HepG2 (cell line): ENCODE measurements around the gene SCAI. TPM values are rescaled to one million over a fixed set of nuclear protein-coding genes. Genes with fewer than 3 reads are reported as not detected.
A peak's percentile ranks its signal among the peaks of the same experiment; 100 is the strongest.

Experiments used
- ATF7 ChIP-seq, 2 experiments: fragments of 450-650 bp in 1 of 2; sonication (generic) in 1 of 2; formaldehyde crosslinking in 1 of 2; IDR thresholded peaks; 2 replicates each; pipeline versions ENCODE4 v1.4.0 to v1.6.1; 2016 to 2020; ENCODE audit warnings: antibody characterized with exemption in 1 of 2, mild to moderate bottlenecking in 1 of 2, missing genetic modification reagents in 1 of 2
- CBFB ChIP-seq: sonication (generic); formaldehyde crosslinking; IDR thresholded peaks from 2 replicates; pipeline ENCODE4 v1.4.0; 2020; ENCODE audit warnings: missing genetic modification reagents
- CBX1 ChIP-seq: IDR thresholded peaks from one replicate; pipeline ENCODE4 v1.6.1; 2016; ENCODE audit warnings: antibody characterized with exemption, low read depth
- ESRRA ChIP-seq: sonication (generic); formaldehyde crosslinking; IDR thresholded peaks from 2 replicates; pipeline ENCODE4 v1.5.1; 2020; ENCODE audit warnings: mild to moderate bottlenecking, low read depth, missing genetic modification reagents
- FLYWCH1 ChIP-seq: sonication (generic); formaldehyde crosslinking; IDR thresholded peaks from 2 replicates; pipeline ENCODE4 v1.8.1; 2023; ENCODE audit warnings: mild to moderate bottlenecking, missing genetic modification reagents
- FOXA3 ChIP-seq: IDR thresholded peaks from 2 replicates; pipeline ENCODE4 v1.6.1; 2016; ENCODE audit warnings: missing genetic modification reagents, missing compliant biosample characterization
- KDM4B ChIP-seq: sonication (generic); formaldehyde crosslinking; IDR thresholded peaks from 2 replicates; pipeline ENCODE4 v1.4.0; 2020; ENCODE audit warnings: missing genetic modification reagents
- NONO ChIP-seq, 2 experiments: fragments of 450-650 bp in 1 of 2; sonication (generic) in 1 of 2; formaldehyde crosslinking in 1 of 2; IDR thresholded peaks in 1 of 2; conservative IDR thresholded peaks in 1 of 2; 2 replicates each; pipeline versions ENCODE4 v1.6.1 to v1.8.0; 2017 to 2022; ENCODE audit warnings: mild to moderate bottlenecking in 1 of 2, missing genetic modification reagents in 1 of 2, moderate library complexity in 1 of 2
- NRL ChIP-seq: sonication (generic); formaldehyde crosslinking; IDR thresholded peaks from 2 replicates; pipeline ENCODE4 v1.5.0; 2020; ENCODE audit warnings: missing genetic modification reagents, mild to moderate bottlenecking, moderate library complexity, borderline replicate concordance
- PAX8 ChIP-seq: sonication (generic); formaldehyde crosslinking; IDR thresholded peaks from 2 replicates; pipeline ENCODE4 v1.8.0; 2022; ENCODE audit warnings: mild to moderate bottlenecking, missing genetic modification reagents, borderline replicate concordance
- RBM22 ChIP-seq: fragments of 200-400 bp; formaldehyde crosslinking; optimal IDR thresholded peaks from 2 replicates; pipeline ENCODE3; 2017; ENCODE audit warnings: mild to moderate bottlenecking, low read length, moderate library complexity
- REL ChIP-seq: sonication (generic); formaldehyde crosslinking; conservative IDR thresholded peaks from 2 replicates; pipeline ENCODE4 v1.8.0; 2022; ENCODE audit warnings: mild to moderate bottlenecking, missing genetic modification reagents, moderate library complexity
- THYN1 ChIP-seq: sonication (generic); formaldehyde crosslinking; IDR thresholded peaks from 2 replicates; pipeline ENCODE4 v1.8.1; 2023; ENCODE audit warnings: low read depth, mild to moderate bottlenecking, moderate library complexity, missing genetic modification reagents, borderline replicate concordance
- ZNF292 ChIP-seq: sonication (generic); formaldehyde crosslinking; IDR thresholded peaks from 2 replicates; pipeline ENCODE4 v1.8.1; 2022; ENCODE audit warnings: mild to moderate bottlenecking, low read depth, missing genetic modification reagents, borderline replicate concordance
- ZNF446 ChIP-seq: sonication (generic); formaldehyde crosslinking; IDR thresholded peaks from 2 replicates; pipeline ENCODE4 v1.5.0; 2020; ENCODE audit warnings: mild to moderate bottlenecking, missing genetic modification reagents
- polyA plus RNA-seq, 8 experiments: library from polyadenylated mRNA; depleted of rRNA in 3 of 8; stranded (reverse) in 7 of 8; unstranded in 1 of 8; fragments of >200 nt; fragmentation: Illumina TruSeq in 4 of 8; extraction: Trizol in 4 of 8; gene quantifications; 2 replicates each; pipeline versions ENCODE4 v1.2.1 to v1.2.3, GENCODE V29; 2011 to 2016; ENCODE audit warnings: low read depth in 4 of 8, missing spikeins in 1 of 8, mixed read lengths in 1 of 8; ENCODE audit not compliant: insufficient read depth in 1 of 8
- total RNA-seq, 5 experiments: library from RNA; depleted of rRNA; stranded (reverse); fragments of >200 nt; fragmentation: Illumina TruSeq; extraction: Trizol; gene quantifications; 2 replicates each; pipeline ENCODE4 v1.2.3, GENCODE V29; 2016; ENCODE audit warnings: low read depth in 1 of 5
- TF ChIP-seq, protein P1 (sequence below): sonication (generic); formaldehyde crosslinking; IDR thresholded peaks from 2 replicates; pipeline ENCODE4 v1.5.0; 2020; ENCODE audit warnings: mild to moderate bottlenecking, missing genetic modification reagents
- TF ChIP-seq, protein P2 (sequence below): fragments of 450-650 bp; IDR thresholded peaks from 2 replicates; pipeline ENCODE4 v1.6.1; 2016
- TF ChIP-seq, protein P3 (sequence below): IDR thresholded peaks from 2 replicates; pipeline ENCODE4 v1.6.1; 2016
- TF ChIP-seq, protein P4 (sequence below): sonication (generic); formaldehyde crosslinking; IDR thresholded peaks from 2 replicates; pipeline ENCODE4 v1.8.0; 2023; ENCODE audit warnings: mild to moderate bottlenecking, missing genetic modification reagents

SCAI gene
- total and polyA plus RNA-seq, 2 of the 13 experiments (the other 11 are each of a cell fraction or from before 2014, with no cell fraction given) = 4.4 to 8.4 TPM

DNA sequence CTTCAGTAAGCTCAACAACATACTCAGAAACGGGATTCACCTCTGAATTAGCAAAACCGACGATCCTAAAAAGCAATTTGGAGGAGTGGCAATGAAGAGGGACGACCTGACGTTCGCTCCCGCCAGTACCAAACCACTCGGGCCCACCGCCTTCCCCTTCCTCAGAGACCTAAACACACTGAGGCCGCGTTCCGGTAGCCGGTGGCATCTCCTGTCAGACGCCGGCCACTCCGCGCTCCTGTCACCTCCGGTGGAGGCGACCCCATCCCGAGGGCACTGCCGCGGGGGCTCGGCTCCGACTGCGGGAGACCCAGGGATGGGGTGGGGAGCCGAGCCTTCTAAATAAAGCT is 45.7 kb upstream of the SCAI start (continued):
- TF ChIP-seq THYN1 (CRISPR knock-in tag) = no peak
- TF ChIP-seq, protein P1, sequence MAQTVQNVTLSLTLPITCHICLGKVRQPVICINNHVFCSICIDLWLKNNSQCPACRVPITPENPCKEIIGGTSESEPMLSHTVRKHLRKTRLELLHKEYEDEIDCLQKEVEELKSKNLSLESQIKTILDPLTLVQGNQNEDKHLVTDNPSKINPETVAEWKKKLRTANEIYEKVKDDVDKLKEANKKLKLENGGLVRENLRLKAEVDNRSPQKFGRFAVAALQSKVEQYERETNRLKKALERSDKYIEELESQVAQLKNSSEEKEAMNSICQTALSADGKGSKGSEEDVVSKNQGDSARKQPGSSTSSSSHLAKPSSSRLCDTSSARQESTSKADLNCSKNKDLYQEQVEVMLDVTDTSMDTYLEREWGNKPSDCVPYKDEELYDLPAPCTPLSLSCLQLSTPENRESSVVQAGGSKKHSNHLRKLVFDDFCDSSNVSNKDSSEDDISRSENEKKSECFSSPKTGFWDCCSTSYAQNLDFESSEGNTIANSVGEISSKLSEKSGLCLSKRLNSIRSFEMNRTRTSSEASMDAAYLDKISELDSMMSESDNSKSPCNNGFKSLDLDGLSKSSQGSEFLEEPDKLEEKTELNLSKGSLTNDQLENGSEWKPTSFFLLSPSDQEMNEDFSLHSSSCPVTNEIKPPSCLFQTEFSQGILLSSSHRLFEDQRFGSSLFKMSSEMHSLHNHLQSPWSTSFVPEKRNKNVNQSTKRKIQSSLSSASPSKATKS (CRISPR knock-in tag) = no peak
- 0 out of 2 replicates have a peak, but pooled peaks have one; percentile 16 for TF ChIP-seq CBFB (CRISPR knock-in tag)
- no peak for TF ChIP-seq FLYWCH1 (CRISPR knock-in tag)
- TF ChIP-seq PAX8 = no peak
- TF ChIP-seq NONO (IDR thresholded peaks at IDR 0.05) = no peak
- TF ChIP-seq NONO (CRISPR knock-in tag; conservative IDR thresholded peaks at IDR 0.05) = no peak
- TF ChIP-seq ZNF292 = no peak
- no peak for TF ChIP-seq REL (CRISPR knock-in tag)
- TF ChIP-seq, protein P2, sequence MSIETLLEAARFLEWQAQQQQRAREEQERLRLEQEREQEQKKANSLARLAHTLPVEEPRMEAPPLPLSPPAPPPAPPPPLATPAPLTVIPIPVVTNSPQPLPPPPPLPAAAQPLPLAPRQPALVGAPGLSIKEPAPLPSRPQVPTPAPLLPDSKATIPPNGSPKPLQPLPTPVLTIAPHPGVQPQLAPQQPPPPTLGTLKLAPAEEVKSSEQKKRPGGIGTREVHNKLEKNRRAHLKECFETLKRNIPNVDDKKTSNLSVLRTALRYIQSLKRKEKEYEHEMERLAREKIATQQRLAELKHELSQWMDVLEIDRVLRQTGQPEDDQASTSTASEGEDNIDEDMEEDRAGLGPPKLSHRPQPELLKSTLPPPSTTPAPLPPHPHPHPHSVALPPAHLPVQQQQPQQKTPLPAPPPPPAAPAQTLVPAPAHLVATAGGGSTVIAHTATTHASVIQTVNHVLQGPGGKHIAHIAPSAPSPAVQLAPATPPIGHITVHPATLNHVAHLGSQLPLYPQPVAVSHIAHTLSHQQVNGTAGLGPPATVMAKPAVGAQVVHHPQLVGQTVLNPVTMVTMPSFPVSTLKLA = no peak
- TF ChIP-seq ZNF446 (CRISPR knock-in tag) = 0 out of 2 replicates have a peak, but pooled peaks have one; percentile 54
- TF ChIP-seq ATF7 (IDR thresholded peaks at IDR 0.05) = no peak
- TF ChIP-seq ATF7 (CRISPR knock-in tag; IDR thresholded peaks at IDR 0.05) = no peak
- TF ChIP-seq FOXA3 = no peak
- no peak for TF ChIP-seq CBX1
- 0 out of 2 replicates have a peak, but pooled peaks have one; percentile 5 for TF ChIP-seq KDM4B (CRISPR knock-in tag)
- TF ChIP-seq, protein P3, sequence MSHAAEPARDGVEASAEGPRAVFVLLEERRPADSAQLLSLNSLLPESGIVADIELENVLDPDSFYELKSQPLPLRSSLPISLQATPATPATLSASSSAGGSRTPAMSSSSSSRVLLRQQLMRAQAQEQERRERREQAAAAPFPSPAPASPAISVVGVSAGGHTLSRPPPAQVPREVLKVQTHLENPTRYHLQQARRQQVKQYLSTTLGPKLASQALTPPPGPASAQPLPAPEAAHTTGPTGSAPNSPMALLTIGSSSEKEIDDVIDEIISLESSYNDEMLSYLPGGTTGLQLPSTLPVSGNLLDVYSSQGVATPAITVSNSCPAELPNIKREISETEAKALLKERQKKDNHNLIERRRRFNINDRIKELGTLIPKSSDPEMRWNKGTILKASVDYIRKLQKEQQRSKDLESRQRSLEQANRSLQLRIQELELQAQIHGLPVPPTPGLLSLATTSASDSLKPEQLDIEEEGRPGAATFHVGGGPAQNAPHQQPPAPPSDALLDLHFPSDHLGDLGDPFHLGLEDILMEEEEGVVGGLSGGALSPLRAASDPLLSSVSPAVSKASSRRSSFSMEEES (CRISPR knock-in tag) = no peak
- no peak for TF ChIP-seq ESRRA
- TF ChIP-seq RBM22 = no peak
- TF ChIP-seq, protein P4, sequence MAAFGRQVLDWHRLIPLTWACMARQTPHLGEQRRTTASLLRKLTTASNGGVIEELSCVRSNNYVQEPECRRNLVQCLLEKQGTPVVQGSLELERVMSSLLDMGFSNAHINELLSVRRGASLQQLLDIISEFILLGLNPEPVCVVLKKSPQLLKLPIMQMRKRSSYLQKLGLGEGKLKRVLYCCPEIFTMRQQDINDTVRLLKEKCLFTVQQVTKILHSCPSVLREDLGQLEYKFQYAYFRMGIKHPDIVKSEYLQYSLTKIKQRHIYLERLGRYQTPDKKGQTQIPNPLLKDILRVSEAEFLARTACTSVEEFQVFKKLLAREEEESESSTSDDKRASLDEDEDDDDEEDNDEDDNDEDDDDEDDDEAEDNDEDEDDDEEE = peak; percentile 22; the same call in 1 of the 2 replicates
- no peak for TF ChIP-seq NRL (CRISPR knock-in tag)
